Muscle of arm (tissue), 12 donors: ENCODE data around the gene KHNYN. TPM values are rescaled to one million over a fixed set of nuclear protein-coding genes. Genes with fewer than 3 reads are reported as not detected.

Experiments used
- DNase-seq: peaks from one replicate; pipeline ENCODE4 v3.0.0-alpha.2; 2013
- polyA plus RNA-seq, 12 donors: library from polyadenylated mRNA; unstranded; fragments of 120-200 nt; gene quantifications; one replicate each; pipeline ENCODE4 v1.2.1, GENCODE V29; 2013; ENCODE audit not compliant: insufficient read length in 12 of 12

The KHNYN gene
- polyA plus RNA-seq, 12 donors = 31.7 to 65.4 (median 36.7) TPM; not detected in 1

DNA sequence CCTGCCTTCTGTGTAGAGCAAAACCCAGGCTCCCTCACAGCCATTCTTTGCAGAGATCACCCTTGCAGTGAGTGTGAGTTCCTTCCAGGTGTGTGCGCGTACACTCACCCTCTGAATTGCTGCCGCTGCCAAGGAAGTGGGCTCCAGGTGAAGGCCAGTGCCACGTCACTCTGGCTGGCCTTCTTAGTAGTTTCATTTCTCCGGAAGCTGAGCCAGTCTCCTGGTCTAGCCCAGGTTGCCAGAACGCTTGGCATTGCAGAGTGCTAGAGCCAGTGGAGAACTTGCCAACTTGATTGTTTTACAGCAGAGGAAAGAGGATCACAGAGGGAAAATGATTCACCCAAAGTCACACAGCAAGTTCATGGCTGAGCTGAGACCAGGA lies 11.3 kb upstream of the KHNYN start:
- DNase-seq = no peak

DNA sequence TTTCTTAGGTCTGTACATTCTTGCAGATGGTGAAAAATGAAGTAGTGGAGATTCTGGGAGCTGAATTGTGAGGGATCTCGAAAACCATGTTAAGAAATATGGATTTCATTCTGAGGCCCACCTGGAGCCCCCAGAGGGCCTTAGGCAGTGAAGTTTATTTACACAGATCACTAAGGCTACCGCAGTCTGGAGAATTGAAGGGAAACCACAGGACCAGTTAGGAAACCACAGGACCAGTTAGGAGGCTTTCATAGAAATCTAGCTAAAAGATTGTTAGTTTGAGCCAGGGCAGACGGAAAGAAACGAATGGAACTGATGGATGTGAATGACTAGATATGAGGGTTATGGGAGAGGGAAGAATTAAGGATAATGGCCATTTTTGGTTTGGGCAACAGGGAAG lies 7.5 kb upstream of the KHNYN start:
- no peak for DNase-seq

DNA sequence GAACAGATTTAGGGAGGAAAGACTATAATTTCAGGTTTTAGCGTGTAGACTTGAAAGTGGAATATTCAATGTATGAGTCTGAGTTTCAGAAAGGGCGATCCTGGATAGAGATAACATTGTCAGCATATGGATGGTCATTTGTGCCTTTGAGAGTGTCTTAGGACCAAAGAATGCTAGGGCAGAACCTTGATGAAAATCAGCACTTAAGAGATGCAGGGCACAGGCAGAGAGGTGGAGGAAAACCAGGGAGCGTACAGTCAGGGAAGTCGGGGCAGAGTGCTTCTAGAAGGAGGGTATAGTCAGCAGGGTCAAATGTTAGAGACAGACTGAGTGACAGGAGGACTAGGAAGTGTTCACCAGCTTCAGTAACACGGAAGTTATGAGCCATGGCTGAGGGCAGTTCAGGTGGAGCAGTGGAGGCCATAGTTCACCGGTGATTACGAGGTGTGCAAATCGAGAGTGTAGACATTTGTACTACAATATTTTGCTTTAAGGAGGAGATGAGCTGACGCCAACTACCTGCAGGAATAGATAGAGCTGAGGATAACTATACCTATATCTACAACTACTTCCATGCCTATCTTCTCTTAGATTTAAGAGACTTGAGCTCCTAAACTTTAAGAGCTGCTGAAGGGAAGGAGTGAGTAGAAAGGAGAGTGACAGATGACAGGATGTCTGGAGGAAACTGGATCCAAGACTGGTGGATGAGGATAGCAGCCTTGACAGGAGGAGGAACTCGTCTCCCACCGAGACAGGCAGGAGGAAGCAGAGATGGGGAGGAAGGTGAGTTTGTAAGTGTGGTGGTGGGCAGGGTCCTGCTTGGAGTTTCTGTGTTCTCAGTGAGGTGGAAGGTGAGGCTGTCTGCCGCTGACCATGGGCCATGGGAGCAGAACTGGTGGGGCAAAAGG lies 6.8 kb upstream of the KHNYN start:
- DNase-seq = no peak

DNA sequence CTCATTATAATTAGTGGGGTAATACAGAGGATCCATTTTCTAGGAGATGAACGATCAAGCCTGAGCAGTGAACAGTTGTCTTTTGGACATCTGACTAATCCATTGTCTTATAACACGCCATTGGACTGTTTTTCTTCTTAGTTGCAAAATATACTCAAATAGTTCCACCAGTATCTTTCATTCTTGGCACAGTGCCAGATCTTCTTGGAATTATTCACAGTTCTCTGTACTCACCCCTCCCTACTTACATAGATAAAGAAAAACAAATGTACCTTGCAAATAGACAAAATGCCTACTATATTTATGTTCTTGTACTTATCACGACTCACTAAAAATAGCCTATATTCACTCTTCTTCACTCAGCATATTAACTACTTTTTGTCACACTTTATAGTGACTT lies 4.0 kb upstream of the KHNYN start:
- DNase-seq = no peak

- no peak for DNase-seq
These were observed 3.4 kb upstream of the KHNYN start for GRCh38 chr14:24426150-24426911.

DNA sequence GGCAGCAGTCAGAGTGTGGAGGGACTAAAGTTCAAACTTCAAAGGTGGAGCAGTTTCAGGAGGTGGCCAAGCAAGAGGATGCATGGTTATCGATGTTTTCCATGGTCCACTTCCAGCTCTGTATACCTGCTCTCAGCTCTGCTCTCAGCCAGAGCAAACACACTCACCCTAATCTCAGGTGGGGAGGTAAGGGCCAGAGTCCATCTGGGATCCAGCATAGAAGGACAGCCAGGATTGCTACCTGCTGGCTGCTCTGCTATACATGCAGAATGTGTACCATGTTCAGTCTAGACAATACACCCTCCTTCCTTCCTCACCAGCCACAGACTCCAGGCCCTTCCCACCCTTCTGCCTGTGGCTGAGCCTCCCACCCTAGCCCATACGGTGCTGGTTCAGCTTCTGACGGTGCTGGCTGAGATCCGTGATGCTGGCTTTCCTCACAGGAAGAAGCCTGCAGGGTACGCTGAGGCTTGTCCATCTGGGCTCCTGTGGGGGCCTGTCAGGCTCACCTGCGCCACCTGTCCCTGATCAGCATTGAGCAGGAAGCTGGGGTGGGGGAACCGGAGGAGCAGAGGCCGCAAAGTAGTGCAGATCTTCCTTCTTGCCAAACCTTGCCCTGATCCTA lies 2.7 kb upstream of the KHNYN start:
- DNase-seq = no peak

DNA sequence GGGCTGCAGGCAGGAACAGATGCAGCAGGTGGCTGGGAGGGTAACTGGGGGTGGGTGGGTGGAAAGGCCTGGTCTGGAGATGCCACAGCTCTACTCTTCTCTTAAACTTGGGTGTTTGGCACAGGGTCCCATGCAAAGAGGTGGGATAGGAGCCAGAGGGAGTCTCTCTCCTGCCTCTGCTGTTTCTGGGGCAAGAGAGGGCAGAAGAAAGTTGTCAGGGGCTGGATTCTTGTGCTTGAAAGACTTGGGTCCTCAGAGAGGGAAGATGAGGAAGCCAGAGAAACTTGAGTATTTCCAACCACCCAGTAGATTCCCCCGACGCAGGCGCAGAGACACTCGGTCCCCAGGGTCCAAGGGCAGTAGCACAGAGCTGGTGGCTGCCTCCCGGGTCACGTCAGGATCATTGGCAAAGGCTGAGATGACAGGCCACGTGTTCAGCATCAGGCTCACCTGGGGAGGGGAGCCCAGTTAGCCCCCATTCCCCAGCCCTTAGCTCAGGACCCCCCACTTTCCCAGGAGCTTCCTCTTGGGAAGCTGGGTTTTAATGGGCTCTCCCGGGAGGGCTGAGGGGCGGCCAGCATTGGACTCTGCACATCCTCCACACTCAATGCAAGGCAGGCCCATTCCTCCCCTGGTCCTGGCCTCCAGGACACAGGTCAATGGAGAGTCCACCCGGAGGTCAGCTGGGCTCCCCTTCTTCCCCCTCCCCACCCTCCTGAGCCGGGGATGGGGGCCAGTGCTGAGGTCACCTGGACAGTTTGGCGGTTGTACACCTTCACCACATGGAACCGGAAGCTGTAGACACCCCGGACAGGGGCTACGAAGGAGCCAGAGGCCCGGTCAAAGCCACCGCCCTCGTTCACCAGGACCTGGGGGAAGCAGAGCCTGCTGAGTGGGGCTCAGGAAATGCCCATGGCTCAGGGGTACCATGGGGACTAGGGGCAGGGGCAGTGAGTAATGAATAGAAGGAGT lies 1.9 kb upstream of the KHNYN start:
- no peak for DNase-seq

- DNase-seq = no peak
These were observed 943 bp upstream of the KHNYN start for GRCh38 chr14:24428628-24429394.

DNA sequence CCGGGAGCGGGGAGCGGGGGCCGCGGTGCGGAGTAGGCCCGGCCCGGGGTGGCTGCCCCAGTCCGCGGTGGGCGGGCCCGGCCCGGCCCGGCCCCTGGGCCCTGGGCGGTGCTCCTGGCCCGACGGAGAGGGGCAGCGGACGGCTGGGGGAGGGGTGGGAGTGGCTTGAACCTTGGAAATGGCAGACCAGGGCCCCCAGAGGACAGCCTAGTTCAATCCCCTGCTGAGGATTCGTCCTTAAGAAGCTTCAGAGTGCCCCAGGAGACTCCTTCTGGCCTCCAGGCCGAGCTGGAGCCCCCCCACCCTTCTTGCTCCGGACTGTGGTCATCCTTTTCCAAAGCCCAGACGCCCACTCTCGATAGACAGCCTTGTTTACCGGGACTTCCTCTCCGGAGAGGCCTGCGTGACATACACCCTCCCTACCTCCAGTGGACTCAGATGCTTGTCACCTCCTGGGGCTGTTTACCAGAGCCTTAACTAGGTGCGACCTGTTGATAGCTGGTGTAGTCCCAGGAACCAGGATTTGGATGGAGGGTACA lies 458 bp downstream of the KHNYN start:
- peak; percentile 77 for DNase-seq

GRCh38 chr14:24430682-24431568 lies 1.2 kb downstream of the KHNYN start:
- no peak for DNase-seq

DNA sequence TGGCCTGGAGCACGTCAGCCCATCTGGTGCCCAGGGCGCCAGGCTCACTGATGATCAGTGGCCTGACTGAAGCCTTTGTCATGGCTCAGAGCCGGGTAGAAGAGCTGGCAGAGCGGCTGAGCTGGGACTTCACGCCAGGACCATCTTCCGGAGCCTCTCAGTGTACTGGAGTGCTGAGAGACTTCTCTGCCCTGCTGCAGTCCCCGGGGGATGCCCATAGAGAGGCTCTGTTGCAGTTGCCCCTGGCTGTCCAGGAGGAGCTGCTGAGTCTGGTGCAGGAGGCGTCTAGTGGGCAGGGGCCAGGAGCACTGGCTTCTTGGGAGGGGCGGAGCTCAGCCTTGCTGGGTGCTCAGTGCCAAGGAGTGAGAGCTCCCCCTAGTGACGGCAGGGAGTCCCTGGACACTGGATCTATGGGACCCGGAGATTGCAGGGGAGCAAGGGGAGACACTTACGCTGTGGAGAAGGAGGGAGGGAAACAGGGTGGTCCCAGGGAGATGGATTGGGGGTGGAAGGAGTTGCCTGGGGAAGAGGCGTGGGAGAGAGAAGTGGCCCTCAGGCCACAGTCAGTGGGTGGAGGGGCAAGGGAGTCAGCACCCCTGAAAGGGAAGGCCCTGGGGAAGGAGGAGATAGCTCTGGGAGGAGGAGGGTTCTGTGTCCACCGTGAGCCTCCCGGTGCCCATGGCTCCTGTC lies 2.0 kb downstream of the KHNYN start:
- peak; percentile 91 for DNase-seq

DNA sequence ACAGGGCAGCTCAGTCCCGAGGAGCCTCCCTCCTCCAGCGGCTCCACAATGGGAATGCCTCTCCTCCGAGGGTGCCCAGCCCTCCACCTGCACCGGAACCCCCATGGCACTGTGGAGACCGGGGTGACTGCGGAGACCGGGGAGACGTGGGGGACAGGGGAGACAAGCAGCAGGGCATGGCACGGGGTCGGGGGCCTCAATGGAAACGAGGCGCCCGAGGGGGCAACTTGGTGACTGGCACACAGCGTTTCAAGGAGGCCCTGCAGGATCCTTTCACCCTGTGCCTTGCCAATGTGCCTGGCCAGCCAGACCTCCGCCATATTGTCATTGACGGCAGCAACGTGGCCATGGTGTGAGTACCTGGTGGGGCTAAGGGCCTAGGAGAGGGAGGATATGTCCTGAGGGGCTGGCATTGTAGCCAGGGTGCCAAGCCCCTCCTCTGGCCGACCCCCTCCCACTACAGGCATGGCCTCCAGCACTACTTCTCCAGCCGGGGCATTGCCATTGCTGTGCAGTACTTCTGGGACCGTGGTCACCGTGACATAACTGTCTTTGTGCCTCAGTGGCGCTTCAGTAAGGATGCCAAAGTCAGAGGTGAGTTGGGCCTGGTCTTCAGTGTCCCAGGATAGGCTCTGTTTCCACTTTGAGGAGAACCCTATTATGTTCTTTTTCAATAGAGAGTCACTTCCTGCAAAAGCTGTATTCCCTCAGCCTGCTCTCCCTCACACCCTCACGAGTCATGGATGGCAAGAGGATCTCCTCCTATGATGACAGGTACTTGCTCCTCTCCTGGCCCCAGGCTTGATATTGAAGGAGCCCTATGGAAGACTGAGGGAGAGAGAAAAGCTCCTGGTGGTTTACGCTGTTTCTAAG lies 2.7 kb downstream of the KHNYN start:
- no peak for DNase-seq

DNA sequence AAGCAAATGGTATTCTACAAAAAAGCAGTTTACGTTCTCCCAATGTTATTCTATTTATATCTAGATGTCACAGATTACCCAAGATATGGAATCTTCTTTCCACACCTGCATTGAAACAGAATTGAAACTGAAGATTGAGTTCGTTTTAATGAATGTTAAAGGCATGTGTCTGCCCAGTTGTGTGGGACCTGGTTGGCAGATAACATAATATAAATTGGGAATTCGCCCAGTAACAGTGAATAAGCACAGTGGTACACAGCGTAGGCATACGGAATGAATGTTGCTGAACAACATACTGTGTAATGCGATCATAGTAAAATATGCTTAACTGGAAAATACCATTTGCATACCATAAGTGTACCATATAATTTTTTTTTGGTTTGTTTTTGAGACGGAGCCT lies 4.3 kb downstream of the KHNYN start:
- no peak for DNase-seq

GRCh38 chr14:24434676-24435075 lies 4.9 kb downstream of the KHNYN start:
- no peak for DNase-seq

DNA sequence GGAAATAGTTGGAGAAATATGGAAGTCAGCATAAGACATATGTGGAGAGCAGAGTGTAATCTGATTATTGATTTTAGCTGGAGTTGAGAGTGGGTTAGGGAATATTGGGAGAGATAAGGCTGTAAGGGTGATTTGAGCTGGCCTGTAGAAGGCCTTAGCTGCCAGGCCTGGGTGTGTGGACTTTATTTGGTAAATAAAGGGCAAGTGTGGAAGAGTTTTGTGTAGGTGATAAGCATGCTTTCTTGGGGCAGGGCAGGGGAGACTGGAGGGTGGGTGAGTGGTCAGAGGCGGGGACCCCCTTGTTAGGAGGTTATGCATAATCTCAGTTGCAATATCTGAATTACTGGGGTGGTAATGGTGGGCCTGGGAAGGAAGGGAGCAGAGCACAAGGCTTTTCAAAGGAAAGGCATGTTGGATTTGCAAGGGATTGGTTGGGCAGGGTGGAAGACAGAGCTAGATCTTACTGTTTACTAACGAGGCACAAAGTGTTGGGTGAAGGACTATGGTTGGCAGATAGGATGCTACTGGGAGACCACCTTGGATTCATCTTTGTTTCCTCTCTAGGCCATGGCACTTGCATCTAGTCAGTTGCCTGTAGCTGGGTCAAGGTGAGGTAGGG lies 5.5 kb downstream of the KHNYN start:
- DNase-seq = no peak

DNA sequence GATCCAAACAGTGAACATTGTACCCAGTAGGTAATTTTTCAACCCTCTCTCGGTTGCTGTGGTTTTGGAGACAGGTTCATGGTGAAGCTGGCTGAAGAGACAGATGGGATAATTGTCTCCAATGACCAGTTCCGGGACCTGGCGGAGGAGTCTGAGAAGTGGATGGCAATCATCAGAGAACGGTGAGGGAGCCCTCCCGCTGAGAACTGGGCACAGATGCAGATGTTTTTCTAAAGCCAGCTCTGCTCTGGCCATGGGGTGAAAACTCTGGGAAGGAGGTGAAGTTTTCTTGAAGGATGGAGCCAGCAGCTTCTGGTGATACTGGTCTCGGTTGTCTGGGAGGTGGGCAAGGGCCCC lies 6.2 kb downstream of the KHNYN start:
- DNase-seq = no peak

GRCh38 chr14:24436355-24437019 lies 6.7 kb downstream of the KHNYN start:
- DNase-seq = peak; percentile 75
